H1 (cell line): ENCODE data around the gene GDI2. TPM values are rescaled to one million over a fixed set of nuclear protein-coding genes. Genes with fewer than 3 reads are reported as not detected.

Experiments
- CBX5 ChIP-seq: fragments of 300-800, 300-1000 bp; sonication (generic); IDR thresholded peaks from 2 replicates; pipeline ENCODE4 v1.7.1; 2016; ENCODE audit warnings: antibody characterized with exemption, low read length, low read depth
- MAFK ChIP-seq: IDR thresholded peaks from 2 replicates; pipeline ENCODE4 v1.6.1; 2012; ENCODE audit warnings: low read depth, mild to moderate bottlenecking, improper control_type of control experiment, low read length
- polyA plus RNA-seq, 7 experiments: library from polyadenylated mRNA; depleted of rRNA in 3 of 7; stranded (reverse) in 5 of 7; unstranded in 2 of 7; fragments of >200 nt in 5 of 7; fragments of 200-250 nt in 2 of 7; gene quantifications; 1 replicate in 5 of 7; 2 replicates in 1 of 7; 4 replicates in 1 of 7; pipeline versions ENCODE4 v1.2.1 to v1.2.3, GENCODE V29; 2011 to 2013; ENCODE audit warnings: missing spikeins in 2 of 7, mixed read lengths in 2 of 7
- total RNA-seq: library from RNA; stranded (reverse); fragmentation: NEBNext Ultra II Directional; extraction: Animal tissue kit (Norgen Biotek cat#: 25700); gene quantifications from 2 replicates; pipeline ENCODE4 v1.2.1, GENCODE V29; 2021

GDI2 gene
- total and polyA plus RNA-seq, 2 of the 8 experiments (the other 6 are each of a cell fraction or from before 2014, with no cell fraction given): 168 to 385 TPM

DNA sequence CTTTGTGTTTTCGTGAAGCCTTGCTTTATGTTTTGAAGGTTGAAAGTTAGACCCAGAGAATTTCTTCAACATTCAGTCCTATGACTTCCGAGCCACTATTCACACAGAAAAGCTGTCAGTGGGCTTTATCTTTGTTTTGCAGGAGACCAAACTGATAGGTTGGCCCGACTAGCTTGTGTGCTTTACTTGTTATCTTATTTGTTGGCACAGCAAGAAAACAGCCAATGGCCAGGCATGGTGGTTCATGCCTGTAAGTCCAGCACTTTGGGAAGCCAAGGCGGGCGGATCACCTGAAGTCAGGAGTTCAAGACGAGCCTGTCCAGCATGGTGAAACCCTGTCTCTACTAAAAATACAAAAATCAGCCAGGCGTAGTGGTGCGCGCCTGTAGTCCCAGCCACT is 16.0 kb upstream of the GDI2 start (continued):
- TF ChIP-seq CBX5 (no peak), MAFK (no peak)
